HepG2 (cell line): ENCODE results near the gene B3GNT2. TPM values are rescaled to one million over a fixed set of nuclear protein-coding genes. Genes with fewer than 3 reads are reported as not detected.

ENCODE experiments used
- AKAP8 ChIP-seq: sonication (generic); formaldehyde crosslinking; IDR thresholded peaks from 2 replicates; pipeline ENCODE4 v1.5.1; 2020; ENCODE audit warnings: mild to moderate bottlenecking, missing genetic modification reagents
- BCL6 ChIP-seq: IDR thresholded peaks from 2 replicates; pipeline ENCODE4 v1.6.1; 2016; ENCODE audit warnings: missing genetic modification reagents, missing compliant biosample characterization
- ERF ChIP-seq: IDR thresholded peaks from 2 replicates; pipeline ENCODE4 v1.6.1; 2018; ENCODE audit warnings: missing biosample characterization, missing genetic modification reagents
- HCFC1 ChIP-seq: fragments of 150-350 bp; IDR thresholded peaks from 2 replicates; pipeline ENCODE4 v1.6.1; 2014; ENCODE audit warnings: low read depth, low read length
- MAZ ChIP-seq, 2 experiments: sonication (generic) in 1 of 2; formaldehyde crosslinking in 1 of 2; IDR thresholded peaks; 2 replicates each; pipeline versions ENCODE4 v1.5.0 to v1.6.1; 2012 to 2020; ENCODE audit warnings: low read depth in 2 of 2, mild to moderate bottlenecking in 2 of 2, borderline replicate concordance in 1 of 2, improper control_type of control experiment in 1 of 2, low read length in 1 of 2, missing genetic modification reagents in 1 of 2, moderate library complexity in 1 of 2
- NCOA2 ChIP-seq: sonication (generic); formaldehyde crosslinking; IDR thresholded peaks from 2 replicates; pipeline ENCODE4 v1.8.0; 2022; ENCODE audit warnings: inconsistent platforms
- STAG1 ChIP-seq: sonication (generic); formaldehyde crosslinking; IDR thresholded peaks from 2 replicates; pipeline ENCODE4 v1.4.0; 2020; ENCODE audit warnings: missing genetic modification reagents
- U2AF2 ChIP-seq: fragments of 200-400 bp; formaldehyde crosslinking; IDR thresholded peaks from 2 replicates; pipeline ENCODE4 v1.6.1; 2017; ENCODE audit warnings: low read depth, mild to moderate bottlenecking, low read length
- ZNF20 ChIP-seq: sonication (generic); formaldehyde crosslinking; IDR thresholded peaks from 2 replicates; pipeline ENCODE4 v1.4.0; 2020; ENCODE audit warnings: mild to moderate bottlenecking, moderate library complexity, missing genetic modification reagents
- ZNF607 ChIP-seq: sonication (generic); formaldehyde crosslinking; IDR thresholded peaks from 2 replicates; pipeline ENCODE4 v1.5.1; 2020; ENCODE audit warnings: missing genetic modification reagents, mild to moderate bottlenecking, borderline replicate concordance
- ZNF781 ChIP-seq: sonication (generic); formaldehyde crosslinking; IDR thresholded peaks from 2 replicates; pipeline ENCODE4 v1.5.1; 2020; ENCODE audit warnings: borderline replicate concordance, mild to moderate bottlenecking, missing genetic modification reagents; ENCODE audit errors: not compliant biosample characterization
- polyA plus RNA-seq, 8 experiments: library from polyadenylated mRNA; depleted of rRNA in 3 of 8; stranded (reverse) in 7 of 8; unstranded in 1 of 8; fragments of >200 nt; fragmentation: Illumina TruSeq in 4 of 8; extraction: Trizol in 4 of 8; gene quantifications; 2 replicates each; pipeline versions ENCODE4 v1.2.1 to v1.2.3, GENCODE V29; 2011 to 2016; ENCODE audit warnings: low read depth in 4 of 8, missing spikeins in 1 of 8, mixed read lengths in 1 of 8; ENCODE audit not compliant: insufficient read depth in 1 of 8
- total RNA-seq, 5 experiments: library from RNA; depleted of rRNA; stranded (reverse); fragments of >200 nt; fragmentation: Illumina TruSeq; extraction: Trizol; gene quantifications; 2 replicates each; pipeline ENCODE4 v1.2.3, GENCODE V29; 2016; ENCODE audit warnings: low read depth in 1 of 5
- TF ChIP-seq, protein P1 (sequence below): sonication (generic); formaldehyde crosslinking; IDR thresholded peaks from 2 replicates; pipeline ENCODE4 v1.5.1; 2020; ENCODE audit warnings: missing genetic modification reagents, mild to moderate bottlenecking, borderline replicate concordance
- TF ChIP-seq, protein P2 (sequence below): sonication (generic); formaldehyde crosslinking; IDR thresholded peaks from 2 replicates; pipeline ENCODE4 v1.5.1; 2020; ENCODE audit warnings: mild to moderate bottlenecking, missing genetic modification reagents, moderate library complexity
- TF ChIP-seq, protein P3 (sequence below): sonication (generic); formaldehyde crosslinking; conservative IDR thresholded peaks from 2 replicates; pipeline ENCODE4 v1.5.0; 2020; ENCODE audit warnings: missing genetic modification reagents
- TF ChIP-seq, protein P4 (sequence below): IDR thresholded peaks from 2 replicates; pipeline ENCODE4 v1.6.1; 2016; ENCODE audit warnings: low read depth, control low read depth
- TF ChIP-seq, protein P5 (sequence below): IDR thresholded peaks from 2 replicates; pipeline ENCODE4 v1.6.1; 2016; ENCODE audit warnings: low read depth

B3GNT2 gene
- total and polyA plus RNA-seq, 2 of the 13 experiments (the other 11 are each of a cell fraction or from before 2014, with no cell fraction given): 26.3 to 28.5 TPM

DNA sequence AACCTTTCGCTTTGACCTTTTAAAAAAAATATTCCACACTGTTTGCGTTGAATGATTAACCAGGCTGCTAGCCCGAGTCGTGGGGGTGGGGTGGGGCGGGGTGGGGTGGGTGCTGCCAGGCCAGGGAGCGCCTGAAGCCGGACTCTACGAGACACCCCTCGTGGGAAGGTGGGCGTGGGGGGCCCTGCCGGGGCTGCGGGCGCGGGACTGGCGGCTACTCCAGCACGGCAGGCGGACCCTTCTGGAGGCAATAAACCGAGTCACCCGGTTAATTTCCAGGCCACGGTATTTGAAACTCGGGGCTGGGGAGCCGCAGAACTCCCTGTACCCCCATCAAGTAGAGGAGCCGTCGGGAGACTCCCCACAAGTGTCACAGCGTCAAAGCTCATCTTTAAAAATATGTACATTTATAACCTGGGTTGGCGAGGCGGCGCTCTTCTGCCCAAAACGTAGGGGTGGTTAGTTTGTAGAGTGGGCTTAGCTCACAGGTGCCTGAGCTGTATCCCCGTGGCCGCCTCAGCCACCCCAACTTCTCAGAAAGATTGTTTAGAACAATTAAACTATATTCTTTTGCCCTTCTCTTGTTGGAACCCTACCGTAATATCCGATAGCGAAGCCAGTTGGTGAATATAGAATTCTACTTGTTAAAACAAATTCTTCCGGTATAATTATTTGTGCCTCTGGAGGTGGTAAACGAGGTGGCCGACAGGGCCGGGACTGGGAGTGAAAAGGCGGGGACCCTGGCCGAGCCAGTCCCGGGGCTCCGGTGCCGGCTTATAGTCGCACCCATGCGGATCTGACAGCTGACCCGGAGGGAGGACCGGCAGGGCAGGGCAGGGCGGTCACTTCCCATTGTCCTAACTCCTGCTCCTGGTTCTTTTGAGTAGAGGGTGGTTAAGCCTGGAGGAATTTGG lies 1.4 kb downstream of the B3GNT2 start (continued):
- TF ChIP-seq, protein P1, sequence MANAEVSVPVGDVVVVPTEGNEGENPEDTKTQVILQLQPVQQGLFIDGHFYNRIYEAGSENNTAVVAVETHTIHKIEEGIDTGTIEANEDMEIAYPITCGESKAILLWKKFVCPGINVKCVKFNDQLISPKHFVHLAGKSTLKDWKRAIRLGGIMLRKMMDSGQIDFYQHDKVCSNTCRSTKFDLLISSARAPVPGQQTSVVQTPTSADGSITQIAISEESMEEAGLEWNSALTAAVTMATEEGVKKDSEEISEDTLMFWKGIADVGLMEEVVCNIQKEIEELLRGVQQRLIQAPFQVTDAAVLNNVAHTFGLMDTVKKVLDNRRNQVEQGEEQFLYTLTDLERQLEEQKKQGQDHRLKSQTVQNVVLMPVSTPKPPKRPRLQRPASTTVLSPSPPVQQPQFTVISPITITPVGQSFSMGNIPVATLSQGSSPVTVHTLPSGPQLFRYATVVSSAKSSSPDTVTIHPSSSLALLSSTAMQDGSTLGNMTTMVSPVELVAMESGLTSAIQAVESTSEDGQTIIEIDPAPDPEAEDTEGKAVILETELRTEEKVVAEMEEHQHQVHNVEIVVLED (CRISPR knock-in tag): no peak
- TF ChIP-seq BCL6 (no peak), ZNF781 (CRISPR knock-in tag) (no peak), ZNF20 (no peak), STAG1 (CRISPR knock-in tag) (no peak), ERF (CRISPR knock-in tag) (no peak), ZNF607 (CRISPR knock-in tag) (no peak; the same call in 1 of the 2 replicates), AKAP8 (CRISPR knock-in tag) (0 out of 2 replicates have a peak, but pooled peaks have one; percentile 3), MAZ (IDR thresholded peaks at IDR 0.05; ENCODE audit: borderline replicate concordance, low read depth, low read length) (peak; percentile 2; the same call in 1 of the 2 replicates), MAZ (CRISPR knock-in tag; IDR thresholded peaks at IDR 0.05; ENCODE audit: low read depth) (0 out of 2 replicates have a peak, but pooled peaks have one; percentile 39), NCOA2 (CRISPR knock-in tag) (no peak), HCFC1 (no peak), U2AF2 (no peak)
- TF ChIP-seq, protein P2, sequence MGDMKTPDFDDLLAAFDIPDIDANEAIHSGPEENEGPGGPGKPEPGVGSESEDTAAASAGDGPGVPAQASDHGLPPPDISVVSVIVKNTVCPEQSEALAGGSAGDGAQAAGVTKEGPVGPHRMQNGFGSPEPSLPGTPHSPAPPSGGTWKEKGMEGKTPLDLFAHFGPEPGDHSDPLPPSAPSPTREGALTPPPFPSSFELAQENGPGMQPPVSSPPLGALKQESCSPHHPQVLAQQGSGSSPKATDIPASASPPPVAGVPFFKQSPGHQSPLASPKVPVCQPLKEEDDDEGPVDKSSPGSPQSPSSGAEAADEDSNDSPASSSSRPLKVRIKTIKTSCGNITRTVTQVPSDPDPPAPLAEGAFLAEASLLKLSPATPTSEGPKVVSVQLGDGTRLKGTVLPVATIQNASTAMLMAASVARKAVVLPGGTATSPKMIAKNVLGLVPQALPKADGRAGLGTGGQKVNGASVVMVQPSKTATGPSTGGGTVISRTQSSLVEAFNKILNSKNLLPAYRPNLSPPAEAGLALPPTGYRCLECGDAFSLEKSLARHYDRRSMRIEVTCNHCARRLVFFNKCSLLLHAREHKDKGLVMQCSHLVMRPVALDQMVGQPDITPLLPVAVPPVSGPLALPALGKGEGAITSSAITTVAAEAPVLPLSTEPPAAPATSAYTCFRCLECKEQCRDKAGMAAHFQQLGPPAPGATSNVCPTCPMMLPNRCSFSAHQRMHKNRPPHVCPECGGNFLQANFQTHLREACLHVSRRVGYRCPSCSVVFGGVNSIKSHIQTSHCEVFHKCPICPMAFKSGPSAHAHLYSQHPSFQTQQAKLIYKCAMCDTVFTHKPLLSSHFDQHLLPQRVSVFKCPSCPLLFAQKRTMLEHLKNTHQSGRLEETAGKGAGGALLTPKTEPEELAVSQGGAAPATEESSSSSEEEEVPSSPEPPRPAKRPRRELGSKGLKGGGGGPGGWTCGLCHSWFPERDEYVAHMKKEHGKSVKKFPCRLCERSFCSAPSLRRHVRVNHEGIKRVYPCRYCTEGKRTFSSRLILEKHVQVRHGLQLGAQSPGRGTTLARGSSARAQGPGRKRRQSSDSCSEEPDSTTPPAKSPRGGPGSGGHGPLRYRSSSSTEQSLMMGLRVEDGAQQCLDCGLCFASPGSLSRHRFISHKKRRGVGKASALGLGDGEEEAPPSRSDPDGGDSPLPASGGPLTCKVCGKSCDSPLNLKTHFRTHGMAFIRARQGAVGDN (CRISPR knock-in tag): peak; percentile 43; the same call in 1 of the 2 replicates
- TF ChIP-seq, protein P3, sequence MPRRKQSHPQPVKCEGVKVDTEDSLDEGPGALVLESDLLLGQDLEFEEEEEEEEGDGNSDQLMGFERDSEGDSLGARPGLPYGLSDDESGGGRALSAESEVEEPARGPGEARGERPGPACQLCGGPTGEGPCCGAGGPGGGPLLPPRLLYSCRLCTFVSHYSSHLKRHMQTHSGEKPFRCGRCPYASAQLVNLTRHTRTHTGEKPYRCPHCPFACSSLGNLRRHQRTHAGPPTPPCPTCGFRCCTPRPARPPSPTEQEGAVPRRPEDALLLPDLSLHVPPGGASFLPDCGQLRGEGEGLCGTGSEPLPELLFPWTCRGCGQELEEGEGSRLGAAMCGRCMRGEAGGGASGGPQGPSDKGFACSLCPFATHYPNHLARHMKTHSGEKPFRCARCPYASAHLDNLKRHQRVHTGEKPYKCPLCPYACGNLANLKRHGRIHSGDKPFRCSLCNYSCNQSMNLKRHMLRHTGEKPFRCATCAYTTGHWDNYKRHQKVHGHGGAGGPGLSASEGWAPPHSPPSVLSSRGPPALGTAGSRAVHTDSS: no peak
- TF ChIP-seq, protein P4, sequence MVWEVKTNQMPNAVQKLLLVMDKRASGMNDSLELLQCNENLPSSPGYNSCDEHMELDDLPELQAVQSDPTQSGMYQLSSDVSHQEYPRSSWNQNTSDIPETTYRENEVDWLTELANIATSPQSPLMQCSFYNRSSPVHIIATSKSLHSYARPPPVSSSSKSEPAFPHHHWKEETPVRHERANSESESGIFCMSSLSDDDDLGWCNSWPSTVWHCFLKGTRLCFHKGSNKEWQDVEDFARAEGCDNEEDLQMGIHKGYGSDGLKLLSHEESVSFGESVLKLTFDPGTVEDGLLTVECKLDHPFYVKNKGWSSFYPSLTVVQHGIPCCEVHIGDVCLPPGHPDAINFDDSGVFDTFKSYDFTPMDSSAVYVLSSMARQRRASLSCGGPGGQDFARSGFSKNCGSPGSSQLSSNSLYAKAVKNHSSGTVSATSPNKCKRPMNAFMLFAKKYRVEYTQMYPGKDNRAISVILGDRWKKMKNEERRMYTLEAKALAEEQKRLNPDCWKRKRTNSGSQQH (CRISPR knock-in tag): peak; percentile 71; the same call in 1 of the 2 replicates
- TF ChIP-seq, protein P5, sequence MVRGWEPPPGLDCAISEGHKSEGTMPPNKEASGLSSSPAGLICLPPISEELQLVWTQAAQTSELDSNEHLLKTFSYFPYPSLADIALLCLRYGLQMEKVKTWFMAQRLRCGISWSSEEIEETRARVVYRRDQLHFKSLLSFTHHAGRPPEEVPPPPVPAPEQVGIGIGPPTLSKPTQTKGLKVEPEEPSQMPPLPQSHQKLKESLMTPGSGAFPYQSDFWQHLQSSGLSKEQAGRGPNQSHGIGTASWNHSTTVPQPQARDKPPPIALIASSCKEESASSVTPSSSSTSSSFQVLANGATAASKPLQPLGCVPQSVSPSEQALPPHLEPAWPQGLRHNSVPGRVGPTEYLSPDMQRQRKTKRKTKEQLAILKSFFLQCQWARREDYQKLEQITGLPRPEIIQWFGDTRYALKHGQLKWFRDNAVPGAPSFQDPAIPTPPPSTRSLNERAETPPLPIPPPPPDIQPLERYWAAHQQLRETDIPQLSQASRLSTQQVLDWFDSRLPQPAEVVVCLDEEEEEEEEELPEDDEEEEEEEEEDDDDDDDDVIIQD (CRISPR knock-in tag): no peak
